ENCODE data around the gene ALCAM.

The ALCAM gene

DNA sequence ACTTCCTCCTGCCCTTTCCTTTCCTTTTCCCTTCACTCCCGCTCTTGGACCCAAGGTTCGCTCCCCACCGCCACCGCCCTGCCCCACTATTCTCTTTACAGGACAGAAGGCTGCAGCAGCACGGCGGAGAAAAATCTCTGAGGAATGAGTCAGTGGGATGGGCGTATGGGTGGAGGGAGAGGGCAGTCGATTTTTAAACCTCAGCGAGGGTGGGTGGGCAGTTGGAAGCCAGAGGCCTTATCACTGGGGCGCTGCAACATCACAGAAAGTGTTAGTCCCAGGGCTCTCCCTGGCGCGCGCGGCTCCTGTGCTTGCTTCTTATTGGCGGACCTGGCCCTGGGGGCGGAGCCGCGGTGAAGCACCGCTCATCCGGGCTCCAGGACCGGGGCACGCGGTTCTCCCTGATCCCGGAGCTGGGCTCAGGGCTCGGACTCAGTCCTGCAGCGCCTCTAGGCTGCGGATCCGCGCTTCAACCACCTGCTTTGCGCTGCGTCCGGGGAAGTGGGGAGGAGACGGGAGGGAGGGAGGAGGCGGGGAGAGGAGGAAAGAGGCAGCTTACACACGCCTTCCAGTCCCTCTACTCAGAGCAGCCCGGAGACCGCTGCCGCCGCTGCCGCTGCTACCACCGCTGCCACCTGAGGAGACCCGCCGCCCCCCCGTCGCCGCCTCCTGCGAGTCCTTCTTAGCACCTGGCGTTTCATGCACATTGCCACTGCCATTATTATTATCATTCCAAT lies at the start of gene ALCAM:
Gene ALCAM (plus strand): TSS at position 584 of the 737 bp plus-strand sequence.
- TF ChIP-seq CTCF (IDR thresholded peaks at IDR 0.05; ENCODE audit: insufficient read depth, low read length, poor library complexity, severe bottlenecking), result peak; percentile 60
- DNase-seq (ENCODE audit: extremely low read depth, insufficient read length), result peak; percentile 94
- H3K36me3 ChIP-seq (ENCODE audit: control insufficient read depth, insufficient read depth, low read length), result no peaks in the 10 kb centered on the region
- H3K27me3 ChIP-seq (replicated peaks; ENCODE audit: control insufficient read depth, insufficient read depth, low read length), result no peaks in the 10 kb centered on the region
- H3K4me3 ChIP-seq (replicated peaks; ENCODE audit: low read depth, low read length), result peak within 1 kb of the TSS; percentile 80

DNA sequence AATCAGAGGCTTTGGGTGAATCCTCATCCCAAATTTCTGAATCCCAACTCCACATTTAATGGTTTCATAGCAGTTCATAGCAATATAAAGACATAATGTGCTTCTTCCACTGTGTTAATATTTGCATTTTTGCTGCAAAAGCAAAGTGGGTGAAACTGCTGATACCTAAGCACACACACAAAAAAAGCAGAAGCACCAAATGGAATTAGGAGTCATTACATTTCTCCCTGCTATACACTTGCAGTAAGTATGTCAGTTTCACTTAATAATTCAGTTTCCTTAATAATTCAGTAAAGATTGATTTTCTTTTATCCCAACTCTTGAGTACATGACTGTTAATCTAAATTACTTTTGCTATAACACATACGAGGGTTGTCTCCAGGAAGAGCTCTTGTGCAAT lies 48.9 kb upstream of the ALCAM start:
- Histone ChIP-seq H3K27me3 (replicated peaks; ENCODE audit: control insufficient read depth, insufficient read depth, low read length) (no peaks in the 10 kb centered on the region), H3K36me3 (ENCODE audit: control insufficient read depth, insufficient read depth, low read length) (no peaks in the 10 kb centered on the region), H3K4me3 (replicated peaks; ENCODE audit: low read depth, low read length) (no peak overlapping the region)
- TF ChIP-seq CTCF (IDR thresholded peaks at IDR 0.05; ENCODE audit: insufficient read depth, low read length, poor library complexity, severe bottlenecking), result no peak
- no peak for DNase-seq (ENCODE audit: extremely low read depth, insufficient read length)

DNA sequence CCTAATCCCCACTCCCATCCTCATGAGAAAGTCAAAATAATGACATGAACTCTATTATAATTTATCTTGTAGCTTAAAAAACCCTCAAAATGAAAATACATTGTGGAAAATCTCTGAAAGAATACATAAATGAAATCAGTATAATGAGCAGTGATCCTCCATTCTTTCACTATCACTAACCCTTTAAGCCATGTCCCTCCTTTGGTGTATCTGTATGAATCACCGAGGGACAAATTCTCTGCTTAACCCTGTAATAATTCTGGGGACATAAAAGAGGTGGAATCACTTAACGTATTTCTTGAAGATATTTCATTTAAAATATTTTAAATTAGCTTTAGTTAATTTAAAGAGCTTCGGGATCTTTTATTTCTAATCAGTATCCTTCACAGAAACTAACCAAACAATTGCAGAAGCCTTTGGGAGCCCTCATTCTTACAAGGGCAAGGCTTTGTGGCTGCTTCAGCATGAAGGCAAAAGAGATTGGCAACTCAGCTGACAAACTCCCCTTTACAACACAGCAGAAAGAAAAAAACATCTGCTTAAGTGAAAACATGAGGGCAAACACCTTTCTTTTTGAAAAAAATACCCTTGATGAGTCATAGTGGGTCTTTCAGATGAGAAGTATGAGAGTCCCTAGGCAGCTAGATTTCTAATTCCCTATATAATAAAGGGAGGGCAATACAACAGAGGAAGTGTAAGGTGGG lies 44.0 kb upstream of the ALCAM start:
- no peak for TF ChIP-seq CTCF (IDR thresholded peaks at IDR 0.05; ENCODE audit: insufficient read depth, low read length, poor library complexity, severe bottlenecking)
- Histone ChIP-seq H3K36me3 (ENCODE audit: control insufficient read depth, insufficient read depth, low read length) (no peaks in the 10 kb centered on the region), H3K27me3 (replicated peaks; ENCODE audit: control insufficient read depth, insufficient read depth, low read length) (no peaks in the 10 kb centered on the region), H3K4me3 (replicated peaks; ENCODE audit: low read depth, low read length) (no peak overlapping the region)
- DNase-seq (ENCODE audit: extremely low read depth, insufficient read length), result peak; percentile 22

GRCh38 chr3:105323274-105323599 lies 43.5 kb upstream of the ALCAM start:
- Histone ChIP-seq H3K27me3 (replicated peaks; ENCODE audit: control insufficient read depth, insufficient read depth, low read length) (no peaks in the 10 kb centered on the region), H3K36me3 (ENCODE audit: control insufficient read depth, insufficient read depth, low read length) (no peaks in the 10 kb centered on the region), H3K4me3 (replicated peaks; ENCODE audit: low read depth, low read length) (no peak overlapping the region)
- no peak for TF ChIP-seq CTCF (IDR thresholded peaks at IDR 0.05; ENCODE audit: insufficient read depth, low read length, poor library complexity, severe bottlenecking)
- DNase-seq (ENCODE audit: extremely low read depth, insufficient read length), result no peak

DNA sequence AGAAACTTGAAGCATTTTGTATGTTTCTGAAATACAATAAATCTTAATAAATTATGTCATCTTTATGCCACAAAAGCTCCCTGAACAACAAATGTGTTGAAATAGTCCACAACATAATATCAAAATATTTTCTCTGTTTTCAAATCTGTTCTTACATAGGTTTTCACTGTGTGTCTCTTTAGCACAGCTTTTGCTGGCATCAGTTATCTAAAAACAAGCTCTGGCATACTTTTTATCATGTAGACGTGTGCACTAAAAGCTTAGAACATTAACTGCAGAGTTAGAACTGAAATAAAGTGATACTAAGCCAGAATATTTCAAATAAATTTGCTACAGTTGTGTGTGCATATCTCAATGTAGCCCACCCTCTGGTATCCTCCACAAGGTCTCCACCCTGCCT lies 41.8 kb upstream of the ALCAM start:
- H3K4me3 ChIP-seq (replicated peaks; ENCODE audit: low read depth, low read length), result no peak overlapping the region
- no peak for TF ChIP-seq CTCF (IDR thresholded peaks at IDR 0.05; ENCODE audit: insufficient read depth, low read length, poor library complexity, severe bottlenecking)
- no peak for DNase-seq (ENCODE audit: extremely low read depth, insufficient read length)
- no peaks in the 10 kb centered on the region for H3K36me3 ChIP-seq (ENCODE audit: control insufficient read depth, insufficient read depth, low read length)
- H3K27me3 ChIP-seq (replicated peaks; ENCODE audit: control insufficient read depth, insufficient read depth, low read length), result no peaks in the 10 kb centered on the region

Data from GM06990 (cell line).